GM06990 (cell line): Measurements from ENCODE around the gene PLXNA2.

Experiments used
- DNase-seq: peaks from one replicate; pipeline ENCODE4 v3.0.0-alpha.2; 2011; ENCODE audit not compliant: insufficient read length; ENCODE audit errors: extremely low read depth
- H3K27me3 ChIP-seq: replicated peaks from 2 replicates; pipeline ENCODE4 v1.6.0; 2011; ENCODE audit warnings: low read length; ENCODE audit not compliant: control insufficient read depth, insufficient read depth
- H3K36me3 ChIP-seq: 2 replicates; pipeline ENCODE4 v1.5.1; 2011; ENCODE audit warnings: low read length; ENCODE audit not compliant: control insufficient read depth, insufficient read depth
- H3K4me3 ChIP-seq: replicated peaks from 2 replicates; pipeline ENCODE4 v1.5.1; 2011; ENCODE audit warnings: low read depth, mild to moderate bottlenecking, control low read depth, low read length
- TF ChIP-seq, protein P1 (sequence below): IDR thresholded peaks from 2 replicates; pipeline ENCODE4 v1.5.1; 2011; ENCODE audit warnings: low read length, control low read depth, mild to moderate bottlenecking, inconsistent platforms; ENCODE audit not compliant: insufficient read depth, poor library complexity, severe bottlenecking

Gene PLXNA2

DNA sequence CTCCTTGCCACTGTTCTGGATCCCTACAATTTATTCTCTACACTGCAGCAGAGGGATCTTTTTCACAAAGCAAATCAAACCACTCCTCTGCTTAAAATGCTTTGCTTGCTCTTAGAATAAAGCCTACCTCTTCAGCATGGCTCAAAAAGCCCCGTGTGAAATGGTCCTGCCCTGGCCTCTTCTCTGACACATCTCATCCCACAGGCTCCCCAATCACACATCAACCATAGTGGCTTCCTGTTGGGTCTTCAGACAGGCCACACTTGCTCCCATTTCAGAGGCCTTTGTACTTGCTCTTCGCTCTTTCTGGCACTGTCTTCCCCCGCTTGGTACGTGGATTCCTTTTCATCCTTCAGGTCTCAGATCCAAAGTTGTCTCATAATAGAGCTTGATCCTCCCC is 44.3 kb upstream of the PLXNA2 start:
- Histone ChIP-seq H3K4me3 (no peak overlapping the region), H3K27me3 (peaks cover 2% of the 10 kb centered on the region), H3K36me3 (no peaks in the 10 kb centered on the region)
- TF ChIP-seq, protein P1, sequence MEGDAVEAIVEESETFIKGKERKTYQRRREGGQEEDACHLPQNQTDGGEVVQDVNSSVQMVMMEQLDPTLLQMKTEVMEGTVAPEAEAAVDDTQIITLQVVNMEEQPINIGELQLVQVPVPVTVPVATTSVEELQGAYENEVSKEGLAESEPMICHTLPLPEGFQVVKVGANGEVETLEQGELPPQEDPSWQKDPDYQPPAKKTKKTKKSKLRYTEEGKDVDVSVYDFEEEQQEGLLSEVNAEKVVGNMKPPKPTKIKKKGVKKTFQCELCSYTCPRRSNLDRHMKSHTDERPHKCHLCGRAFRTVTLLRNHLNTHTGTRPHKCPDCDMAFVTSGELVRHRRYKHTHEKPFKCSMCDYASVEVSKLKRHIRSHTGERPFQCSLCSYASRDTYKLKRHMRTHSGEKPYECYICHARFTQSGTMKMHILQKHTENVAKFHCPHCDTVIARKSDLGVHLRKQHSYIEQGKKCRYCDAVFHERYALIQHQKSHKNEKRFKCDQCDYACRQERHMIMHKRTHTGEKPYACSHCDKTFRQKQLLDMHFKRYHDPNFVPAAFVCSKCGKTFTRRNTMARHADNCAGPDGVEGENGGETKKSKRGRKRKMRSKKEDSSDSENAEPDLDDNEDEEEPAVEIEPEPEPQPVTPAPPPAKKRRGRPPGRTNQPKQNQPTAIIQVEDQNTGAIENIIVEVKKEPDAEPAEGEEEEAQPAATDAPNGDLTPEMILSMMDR = no peak
- DNase-seq = no peak

DNA sequence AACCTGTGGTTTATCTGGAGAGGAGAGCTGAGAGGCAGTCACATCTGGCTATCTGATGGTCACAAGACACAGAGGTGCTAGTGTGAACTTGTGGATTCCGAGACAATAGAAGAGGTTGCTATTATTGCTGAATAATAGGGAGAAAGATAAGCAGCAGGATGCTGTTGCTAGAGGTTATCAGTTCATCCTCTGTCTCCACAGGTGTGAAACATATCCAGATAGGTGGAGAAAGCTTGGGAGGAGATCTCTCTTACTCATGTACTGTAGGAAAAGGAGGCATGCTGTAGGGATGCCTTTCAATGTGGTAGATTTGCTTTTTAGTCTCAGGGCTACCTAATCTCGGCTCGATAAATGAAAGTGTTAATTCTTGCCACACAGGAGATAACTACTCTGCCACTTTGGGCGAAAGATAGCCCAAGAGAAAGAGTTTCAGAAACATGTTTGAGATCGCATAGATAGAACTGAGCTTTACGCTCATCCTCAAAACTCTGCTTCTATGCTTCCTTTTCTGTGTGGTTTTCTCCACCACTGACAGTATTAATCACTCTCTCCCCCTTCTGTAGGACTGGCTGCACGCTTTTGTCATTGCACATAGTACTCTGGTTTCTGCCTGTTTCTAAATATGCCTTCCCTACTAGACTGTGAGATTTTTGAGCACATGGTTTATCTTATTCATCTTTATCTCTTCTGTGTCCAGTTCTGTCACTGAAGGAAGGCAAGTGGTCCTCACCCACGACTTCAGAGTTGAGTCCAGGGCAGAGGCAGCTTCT is 36.7 kb upstream of the PLXNA2 start:
- TF ChIP-seq, protein P1 = no peak
- Histone ChIP-seq H3K4me3 (no peak overlapping the region), H3K27me3 (peaks cover 3% of the 10 kb centered on the region; the same call in 1 of the 2 replicates), H3K36me3 (no peaks in the 10 kb centered on the region)
- no peak for DNase-seq

DNA sequence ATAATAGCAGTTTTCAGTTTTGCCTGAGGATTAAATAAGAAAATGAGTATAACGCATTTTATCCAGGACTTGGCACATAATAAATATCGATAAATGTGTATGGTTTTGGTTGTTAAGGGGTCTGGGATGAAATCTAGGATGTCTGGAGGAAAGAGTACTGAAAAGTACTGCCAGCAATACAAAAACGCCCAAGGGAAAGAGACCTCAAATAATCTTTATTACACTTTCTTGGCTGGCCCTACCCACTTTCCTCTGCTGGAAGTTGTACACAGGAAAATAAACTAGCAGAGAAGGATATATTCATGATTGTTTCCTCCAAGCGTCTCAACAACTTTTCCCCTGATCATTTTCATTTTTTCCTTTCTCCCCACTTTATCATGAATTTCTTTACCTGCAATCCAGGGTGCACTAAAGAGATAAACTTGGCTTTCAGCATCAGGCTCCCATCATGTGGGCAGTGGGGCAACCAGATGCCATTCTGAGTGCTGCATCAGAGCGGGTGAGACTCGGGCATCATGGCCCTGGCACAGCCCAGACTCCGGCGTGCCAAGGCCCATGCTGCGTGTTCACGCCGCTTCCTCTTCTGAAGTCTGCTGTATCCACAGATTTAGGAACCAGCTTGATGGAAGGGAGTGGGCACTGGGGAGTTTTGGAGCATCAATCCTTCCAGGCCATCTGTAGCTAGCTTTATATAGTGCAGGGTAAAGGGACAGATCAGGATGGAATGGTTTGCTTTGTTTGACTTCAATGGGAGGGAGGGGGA is 35.8 kb upstream of the PLXNA2 start:
- no peaks in the 10 kb centered on the region for H3K36me3 ChIP-seq
- DNase-seq = no peak
- TF ChIP-seq, protein P1 = no peak
- H3K4me3 ChIP-seq = no peak overlapping the region
- peaks cover 4% of the 10 kb centered on the region; the same call in 1 of the 2 replicates for H3K27me3 ChIP-seq

DNA sequence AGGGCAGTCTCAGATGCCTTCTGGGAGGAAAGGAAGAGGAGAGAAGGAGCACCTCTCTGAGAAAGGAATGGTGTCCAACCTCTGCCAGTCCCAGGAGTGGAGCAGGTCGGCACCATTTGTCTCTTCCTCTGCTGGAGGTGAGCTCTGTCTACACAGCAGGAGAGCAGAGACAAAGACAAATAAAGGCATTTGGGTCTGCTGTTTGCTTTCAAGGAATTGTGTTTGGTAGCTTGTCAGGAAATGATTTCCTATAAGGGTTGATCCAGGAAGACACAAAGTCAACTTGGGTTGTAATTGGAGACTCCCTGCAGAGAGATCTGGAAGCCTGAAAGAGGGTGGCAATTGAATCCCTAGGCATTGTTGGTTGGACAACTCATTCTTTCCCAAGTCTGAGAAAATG is 34.5 kb upstream of the PLXNA2 start:
- TF ChIP-seq, protein P1 = no peak
- Histone ChIP-seq H3K4me3 (no peak overlapping the region), H3K36me3 (no peaks in the 10 kb centered on the region), H3K27me3 (peaks cover 6% of the 10 kb centered on the region; the same call in 1 of the 2 replicates)
- no peak for DNase-seq

DNA sequence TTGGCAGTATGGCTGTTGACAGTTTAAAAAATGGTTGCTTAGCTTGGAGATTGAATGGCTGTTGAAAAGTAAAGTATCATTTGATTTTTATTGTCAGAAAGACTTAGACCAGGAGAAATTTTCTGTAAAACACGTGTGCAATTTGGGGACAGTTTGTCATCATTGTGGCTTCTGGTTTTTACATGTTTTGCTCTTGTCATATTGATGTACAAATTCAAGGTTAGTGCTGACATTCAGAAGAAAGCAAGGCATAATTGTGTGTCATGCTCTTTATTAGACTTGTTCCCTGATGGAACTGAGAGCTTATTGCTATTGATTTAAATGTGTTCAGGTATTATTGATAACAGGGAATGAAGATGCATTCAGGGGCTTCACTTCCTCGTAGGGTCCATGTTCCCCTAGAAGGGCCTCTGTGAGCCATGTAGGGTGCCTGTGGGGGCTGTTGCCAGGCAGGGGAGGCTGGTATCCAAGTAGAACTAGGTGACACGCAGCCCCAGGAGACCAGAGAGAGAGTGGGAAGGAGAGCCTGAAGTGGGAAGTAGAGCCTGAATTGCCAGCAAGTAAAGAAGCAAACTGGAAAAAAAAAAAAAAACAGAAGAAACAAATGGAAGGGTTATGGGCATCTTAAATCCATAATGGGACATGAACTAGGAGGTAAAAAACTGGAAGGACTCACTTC is 32.7 kb upstream of the PLXNA2 start:
- no peaks in the 10 kb centered on the region for H3K36me3 ChIP-seq
- no peak overlapping the region for H3K4me3 ChIP-seq
- DNase-seq = no peak
- H3K27me3 ChIP-seq = peaks cover 5% of the 10 kb centered on the region; the same call in 1 of the 2 replicates
- TF ChIP-seq, protein P1 = no peak
